Stimulated activated naive CD8-positive, alpha-beta T cell treated with anti-CD3 and anti-CD28 coated beads, Interleukin-15, amount 100 ng/mL, for 72 hours (primary cell): ENCODE measurements around the gene SOX6.
A peak's percentile ranks its signal among the peaks of the same experiment; 100 is the strongest.

Source experiments
- ATAC-seq: fragments of 150-1000 bp; cut with Tn5 transposase; 2 replicates; pipeline ENCODE4 v1.10.0; 2021; ENCODE audit warnings: mild to moderate bottlenecking, moderate library complexity
- DNase-seq, 2 donors: peaks; one replicate each; pipeline ENCODE4 v3.0.0; 2021 to 2022
- H3K27ac Mint-ChIP-seq, 2 donors: one replicate each; pipeline ENCODE4 v1.8.0; 2022; ENCODE audit warnings: mild to moderate bottlenecking in 2 of 2, mixed read lengths in 2 of 2, moderate library complexity in 2 of 2
- H3K27me3 Mint-ChIP-seq: one replicate; pipeline ENCODE4 v1.8.0; 2022; ENCODE audit warnings: mixed read lengths
- H3K4me1 Mint-ChIP-seq: one replicate; pipeline ENCODE4 v1.8.0; 2022; ENCODE audit warnings: mild to moderate bottlenecking, mixed read lengths
- H3K4me3 Mint-ChIP-seq, 2 donors: one replicate each; pipeline ENCODE4 v1.8.0; 2022; ENCODE audit warnings: mild to moderate bottlenecking in 2 of 2, mixed read lengths in 2 of 2, moderate library complexity in 1 of 2
- H3K9me3 Mint-ChIP-seq, 2 donors: one replicate each; pipeline ENCODE4 v1.8.0; 2022; ENCODE audit warnings: mixed read lengths in 2 of 2

Gene SOX6

GRCh38 chr11:16178273-16178672 lies 178.1 kb downstream of the SOX6 start:
- Mint-ChIP-seq H3K27me3 (no peaks in the 10 kb centered on the region), H3K27ac (no peak overlapping the region), H3K9me3 (no peaks in the 10 kb centered on the region), H3K4me1 (no peaks in the 10 kb centered on the region), H3K4me3 (no peak overlapping the region)
- no peak for ATAC-seq
- DNase-seq = no peak

GRCh38 chr11:16177688-16178087 lies 178.7 kb downstream of the SOX6 start:
- Mint-ChIP-seq H3K4me3 (no peak overlapping the region), H3K27me3 (no peaks in the 10 kb centered on the region), H3K27ac (no peak overlapping the region), H3K9me3 (no peaks in the 10 kb centered on the region), H3K4me1 (no peaks in the 10 kb centered on the region)
- ATAC-seq = no peak
- no peak for DNase-seq

DNA sequence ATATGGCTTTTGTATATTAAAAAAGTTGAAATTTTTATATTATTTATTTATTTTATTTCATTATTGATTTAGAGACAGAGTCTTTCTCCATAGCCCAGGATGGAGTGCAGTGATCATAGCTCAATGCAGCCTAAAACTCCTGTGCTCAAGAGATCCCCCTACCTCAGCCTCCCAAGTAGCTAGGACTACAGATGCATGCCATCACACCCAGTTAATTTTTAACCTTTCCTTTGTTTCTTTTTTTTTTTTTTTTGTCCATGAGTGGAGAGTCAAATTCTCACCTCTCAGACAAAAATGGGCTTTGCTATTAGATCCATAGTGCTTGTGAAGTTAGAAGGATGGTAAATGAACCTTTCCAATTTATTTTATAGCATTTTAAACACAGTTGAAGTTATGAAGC lies 182.5 kb downstream of the SOX6 start:
- no peaks in the 10 kb centered on the region for H3K4me1 Mint-ChIP-seq
- no peak overlapping the region for H3K4me3 Mint-ChIP-seq
- H3K27me3 Mint-ChIP-seq = no peaks in the 10 kb centered on the region
- H3K27ac Mint-ChIP-seq = no peak overlapping the region
- ATAC-seq (no peak), DNase-seq (no peak)
- H3K9me3 Mint-ChIP-seq = no peaks in the 10 kb centered on the region

DNA sequence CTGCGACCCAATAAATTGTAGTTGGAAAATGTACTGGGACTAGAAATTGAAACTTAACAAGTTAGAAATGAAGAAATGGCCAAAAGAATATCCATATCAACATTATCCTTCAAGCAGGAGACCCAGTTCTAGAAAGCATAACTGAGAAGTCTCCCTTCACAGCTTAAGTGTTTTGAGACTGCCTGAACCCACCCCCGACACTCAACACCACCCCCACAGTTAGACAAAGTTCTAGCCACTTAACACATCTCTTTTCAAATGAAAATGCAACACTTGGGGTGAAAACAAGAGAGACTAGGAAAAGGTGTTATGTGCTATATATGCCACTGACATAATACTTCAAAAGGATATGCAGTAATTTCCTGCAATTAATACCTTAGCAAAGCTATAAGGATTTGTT lies 184.5 kb downstream of the SOX6 start:
- Mint-ChIP-seq H3K4me3 (no peak overlapping the region), H3K4me1 (no peaks in the 10 kb centered on the region), H3K27me3 (no peaks in the 10 kb centered on the region), H3K27ac (no peak overlapping the region), H3K9me3 (no peaks in the 10 kb centered on the region)
- ATAC-seq (no peak), DNase-seq (no peak)

- no peak overlapping the region for H3K4me3 Mint-ChIP-seq
- ATAC-seq = no peak
- no peak for DNase-seq
- no peaks in the 10 kb centered on the region for H3K4me1 Mint-ChIP-seq
- no peaks in the 10 kb centered on the region for H3K9me3 Mint-ChIP-seq
- H3K27ac Mint-ChIP-seq = no peak overlapping the region
- no peaks in the 10 kb centered on the region for H3K27me3 Mint-ChIP-seq
Observed at GRCh38 chr11:16169956-16170847, 186.1 kb downstream of the SOX6 start.

DNA sequence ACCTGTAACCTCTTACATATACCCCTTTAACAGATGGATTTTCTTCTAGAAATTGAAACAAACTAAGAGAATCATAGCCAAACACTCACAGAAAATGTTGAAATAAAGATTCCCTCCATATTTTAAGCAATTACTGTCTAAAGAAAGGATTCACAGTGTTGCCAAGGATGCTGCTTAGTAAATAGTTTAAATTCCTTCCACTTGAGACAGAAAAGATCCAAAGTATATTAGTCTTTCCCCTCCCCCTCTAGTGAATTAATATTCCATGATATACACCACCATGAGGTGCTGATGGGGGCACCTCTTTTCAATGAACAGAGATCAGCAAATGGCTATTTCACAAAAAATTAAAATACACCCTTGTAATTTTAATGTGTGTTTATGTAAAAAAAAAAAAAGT lies 186.8 kb downstream of the SOX6 start:
- DNase-seq (no peak), ATAC-seq (no peak)
- no peak overlapping the region for H3K4me3 Mint-ChIP-seq
- no peaks in the 10 kb centered on the region for H3K27me3 Mint-ChIP-seq
- H3K4me1 Mint-ChIP-seq = no peaks in the 10 kb centered on the region
- H3K27ac Mint-ChIP-seq = no peak overlapping the region
- no peaks in the 10 kb centered on the region for H3K9me3 Mint-ChIP-seq

DNA sequence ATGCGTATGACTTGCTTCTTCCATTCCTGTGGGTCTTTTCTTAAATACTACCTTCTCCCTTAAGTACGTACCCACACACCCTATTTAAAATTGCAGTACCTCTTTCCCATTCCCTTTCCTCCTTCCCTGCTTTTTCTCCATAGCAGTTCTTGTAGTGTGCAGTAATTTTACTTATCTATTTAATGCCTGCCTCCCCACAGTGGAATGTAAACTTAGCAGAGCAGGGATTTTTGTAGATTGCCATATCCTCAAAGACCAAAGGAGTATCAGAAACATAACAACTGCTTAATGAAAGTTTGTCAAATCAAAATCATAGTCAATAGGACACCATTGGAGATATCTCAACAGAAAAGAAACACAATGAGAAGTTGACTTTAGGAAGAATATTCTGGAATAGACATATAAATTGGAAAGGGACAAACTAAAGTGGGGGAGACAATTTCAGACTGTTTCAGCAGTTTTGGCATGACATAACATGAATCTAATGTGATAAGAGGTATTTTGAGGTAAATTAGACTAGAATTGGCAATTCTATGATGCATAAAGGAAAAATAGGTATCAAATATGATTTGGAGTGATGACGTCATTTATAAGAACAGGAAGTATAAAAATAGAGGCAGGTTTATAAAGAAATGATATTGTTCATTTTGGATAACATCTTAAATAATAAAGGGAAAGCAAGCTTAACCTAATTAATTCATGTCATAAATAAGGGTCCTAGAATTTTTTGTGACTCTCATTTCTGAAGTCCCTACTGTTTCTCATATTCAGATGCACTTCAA lies 188.4 kb downstream of the SOX6 start:
- Mint-ChIP-seq H3K27ac (no peak overlapping the region), H3K27me3 (no peaks in the 10 kb centered on the region), H3K4me3 (no peak overlapping the region), H3K4me1 (no peaks in the 10 kb centered on the region), H3K9me3 (no peaks in the 10 kb centered on the region)
- no peak for ATAC-seq
- no peak for DNase-seq

DNA sequence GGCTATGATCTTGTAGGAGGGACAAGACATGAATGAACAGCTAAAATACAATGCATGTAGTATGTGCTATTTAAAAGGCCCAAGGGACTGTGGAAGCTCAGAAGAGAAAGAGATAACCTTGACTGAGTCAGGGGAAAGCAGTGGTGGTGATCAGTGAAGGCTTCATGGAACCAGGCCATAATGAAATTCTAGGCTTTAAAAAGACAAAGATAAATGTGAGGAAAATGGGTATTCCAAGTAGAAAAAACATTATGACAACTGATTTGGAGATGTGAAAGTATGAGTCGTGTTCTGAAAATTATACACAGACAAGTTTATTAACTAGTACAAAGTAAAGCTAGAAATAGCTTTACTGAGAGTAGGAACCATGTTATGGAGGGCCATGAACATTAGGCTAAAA lies 189.8 kb downstream of the SOX6 start:
- Mint-ChIP-seq H3K27ac (no peak overlapping the region), H3K27me3 (no peaks in the 10 kb centered on the region), H3K4me1 (no peaks in the 10 kb centered on the region), H3K9me3 (no peaks in the 10 kb centered on the region), H3K4me3 (no peak overlapping the region)
- DNase-seq = no peak
- ATAC-seq = no peak

GRCh38 chr11:16160146-16160545 lies 196.2 kb downstream of the SOX6 start:
- H3K9me3 Mint-ChIP-seq = no peaks in the 10 kb centered on the region
- H3K4me3 Mint-ChIP-seq = no peak overlapping the region
- H3K27ac Mint-ChIP-seq = no peak overlapping the region
- no peaks in the 10 kb centered on the region for H3K4me1 Mint-ChIP-seq
- no peak for DNase-seq
- ATAC-seq = no peak
- no peaks in the 10 kb centered on the region for H3K27me3 Mint-ChIP-seq

- ATAC-seq (no peak), DNase-seq (no peak)
- Mint-ChIP-seq H3K27me3 (no peaks in the 10 kb centered on the region), H3K4me3 (no peak overlapping the region), H3K27ac (no peak overlapping the region), H3K4me1 (no peaks in the 10 kb centered on the region), H3K9me3 (no peaks in the 10 kb centered on the region)
Observed at GRCh38 chr11:16158426-16158994, 197.8 kb downstream of the SOX6 start.

- no peaks in the 10 kb centered on the region for H3K9me3 Mint-ChIP-seq
- DNase-seq (no peak), ATAC-seq (no peak)
- H3K27ac Mint-ChIP-seq = no peak overlapping the region
- no peaks in the 10 kb centered on the region for H3K27me3 Mint-ChIP-seq
- H3K4me1 Mint-ChIP-seq = no peaks in the 10 kb centered on the region
- no peak overlapping the region for H3K4me3 Mint-ChIP-seq
Observed at GRCh38 chr11:16157327-16157726, 199.0 kb downstream of the SOX6 start.

DNA sequence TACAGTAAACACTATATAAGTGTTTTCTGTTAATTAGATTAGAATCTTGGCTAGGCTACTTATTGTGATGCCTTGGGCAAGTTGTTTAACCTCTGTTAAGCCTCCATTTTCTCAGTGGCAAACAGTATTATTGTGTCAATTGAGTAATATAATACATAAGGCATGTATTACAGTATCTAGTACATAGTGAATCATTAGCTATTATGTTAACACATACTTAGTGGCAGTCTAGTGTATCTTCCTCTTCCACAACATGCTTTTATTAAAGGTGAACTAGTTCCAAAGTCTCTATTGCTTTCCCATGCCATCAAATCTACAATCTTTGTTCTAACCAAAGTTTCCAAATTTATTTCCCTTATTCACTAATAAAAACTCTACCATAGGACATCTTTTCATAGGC lies 200.9 kb downstream of the SOX6 start:
- Mint-ChIP-seq H3K4me3 (no peak overlapping the region), H3K4me1 (no peaks in the 10 kb centered on the region), H3K9me3 (no peaks in the 10 kb centered on the region), H3K27ac (no peak overlapping the region), H3K27me3 (no peaks in the 10 kb centered on the region)
- DNase-seq (no peak), ATAC-seq (no peak)

DNA sequence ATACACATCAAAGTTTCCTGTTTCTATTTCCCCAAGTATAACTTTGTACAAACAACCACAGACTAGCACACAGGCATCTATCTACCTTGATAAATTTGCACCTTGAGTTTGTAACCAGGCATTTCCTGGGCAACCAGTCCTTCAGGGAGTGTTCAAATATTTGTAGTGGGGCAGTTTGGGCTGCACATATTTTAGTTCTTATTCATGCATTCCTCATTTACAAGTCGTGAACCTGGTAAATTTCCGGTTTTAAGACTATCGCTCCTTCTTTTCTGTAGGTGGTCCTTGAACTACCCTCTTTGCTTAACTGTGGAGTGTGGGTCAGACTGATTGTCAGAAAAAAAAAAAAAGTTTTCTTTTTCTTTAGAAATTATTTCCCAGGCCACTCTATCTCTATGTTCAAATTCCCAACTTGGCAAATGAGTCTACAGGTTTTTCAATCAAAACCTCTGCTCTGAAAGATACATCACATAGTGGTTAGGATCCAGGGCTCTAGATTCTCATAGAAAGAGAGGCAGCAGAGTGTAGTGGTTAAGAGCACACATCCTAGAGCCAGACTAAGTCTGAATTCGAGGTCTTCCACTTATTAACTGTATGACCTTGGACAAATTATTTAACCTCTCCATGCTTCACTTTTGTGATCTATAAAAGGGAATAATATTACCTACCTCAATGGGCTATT lies 201.5 kb downstream of the SOX6 start:
- H3K27me3 Mint-ChIP-seq = no peaks in the 10 kb centered on the region
- H3K27ac Mint-ChIP-seq = peak overlapping the region in 1 of 2 donors; percentile 75
- ATAC-seq (no peak), DNase-seq (no peak)
- H3K9me3 Mint-ChIP-seq = no peaks in the 10 kb centered on the region
- no peak overlapping the region for H3K4me3 Mint-ChIP-seq
- no peaks in the 10 kb centered on the region for H3K4me1 Mint-ChIP-seq

GRCh38 chr11:16153951-16154350 lies 202.4 kb downstream of the SOX6 start:
- no peaks in the 10 kb centered on the region for H3K9me3 Mint-ChIP-seq
- DNase-seq = no peak
- H3K27me3 Mint-ChIP-seq = no peaks in the 10 kb centered on the region
- H3K4me3 Mint-ChIP-seq = no peak overlapping the region
- ATAC-seq = no peak
- H3K27ac Mint-ChIP-seq = no peak overlapping the region
- no peaks in the 10 kb centered on the region for H3K4me1 Mint-ChIP-seq

GRCh38 chr11:16151138-16151537 lies 205.2 kb downstream of the SOX6 start:
- H3K27ac Mint-ChIP-seq = no peak overlapping the region

GRCh38 chr11:16149476-16149875 lies 206.9 kb downstream of the SOX6 start:
- DNase-seq = no peak
- no peaks in the 10 kb centered on the region for H3K4me1 Mint-ChIP-seq
- peaks cover 2 to 5% of the 10 kb centered on the region in 2 donors for H3K9me3 Mint-ChIP-seq
- no peak overlapping the region for H3K4me3 Mint-ChIP-seq
- no peaks in the 10 kb centered on the region for H3K27me3 Mint-ChIP-seq
- no peak for ATAC-seq
- no peak overlapping the region for H3K27ac Mint-ChIP-seq

More at GRCh38 chr11:16151138-16151537, 205.2 kb downstream of the SOX6 start:
- peaks cover 0 to 4% of the 10 kb centered on the region in 2 donors for H3K9me3 Mint-ChIP-seq
- no peak overlapping the region for H3K4me3 Mint-ChIP-seq
- ATAC-seq (no peak), DNase-seq (no peak)
- H3K4me1 Mint-ChIP-seq = no peaks in the 10 kb centered on the region
- H3K27me3 Mint-ChIP-seq = no peaks in the 10 kb centered on the region
